Activated T-cell treated with anti-CD3 and anti-CD28 coated beads for 1 hour (primary cell): Measurements from ENCODE around the gene TTC24.
A peak's percentile ranks its signal among the peaks of the same experiment; 100 is the strongest.
"Not testable (repeated sequence)": the region's sequence is repeated elsewhere in the genome, so short reads cannot be mapped to it uniquely, and the experiment has no call there.

Experiments used
- DNase-seq: peaks from one replicate; pipeline ENCODE4 v3.0.0-alpha.2; 2020; ENCODE audit warnings: low read depth

TTC24 gene

DNA sequence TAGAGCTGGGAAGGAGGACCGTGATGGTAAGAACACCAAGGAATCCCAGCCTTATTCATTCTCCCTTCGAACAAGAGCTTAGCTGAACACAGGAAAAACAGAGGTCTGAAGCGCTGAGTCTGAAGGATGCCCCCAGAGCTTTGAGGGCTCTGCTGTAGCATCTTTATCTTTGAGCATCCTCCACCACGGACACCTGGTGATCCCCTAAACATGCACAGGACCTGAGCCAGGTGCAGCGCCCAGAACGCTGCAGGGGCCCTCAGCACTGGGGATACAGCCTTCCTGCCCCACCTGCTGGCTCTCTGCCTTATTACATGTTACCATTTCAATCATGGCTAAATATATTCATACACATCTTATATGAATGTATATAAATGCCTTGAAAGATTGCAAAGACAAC lies 29.5 kb downstream of the TTC24 start:
- DNase-seq: peak; percentile 49

- not testable (repeated sequence) for DNase-seq
Observed at GRCh38 chr1:156610072-156610471, 30.5 kb downstream of the TTC24 start.

- DNase-seq: no peak
Observed at GRCh38 chr1:156612666-156613065, 33.1 kb downstream of the TTC24 start.

DNA sequence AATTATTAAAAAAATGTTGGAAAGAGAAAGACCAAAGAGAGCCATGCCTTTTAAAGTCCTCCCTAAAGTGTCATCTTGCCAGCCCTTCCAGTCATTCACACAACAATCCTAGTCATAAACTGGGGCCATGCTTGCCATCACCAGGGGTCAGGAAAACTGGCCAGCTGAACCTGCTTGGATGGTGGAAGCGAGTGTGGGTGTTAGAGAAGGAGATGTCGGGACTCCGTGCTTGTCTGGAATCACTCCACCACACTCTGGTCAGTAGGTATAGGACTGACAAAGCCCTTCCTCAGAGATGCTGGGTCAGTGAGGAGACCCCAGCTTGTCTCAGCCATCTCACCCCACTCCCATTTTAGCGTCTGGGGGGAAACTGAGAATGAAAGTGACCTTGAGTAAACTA lies 36.4 kb downstream of the TTC24 start:
- no peak for DNase-seq

GRCh38 chr1:156616463-156616862 lies 36.9 kb downstream of the TTC24 start:
- DNase-seq: no peak

DNA sequence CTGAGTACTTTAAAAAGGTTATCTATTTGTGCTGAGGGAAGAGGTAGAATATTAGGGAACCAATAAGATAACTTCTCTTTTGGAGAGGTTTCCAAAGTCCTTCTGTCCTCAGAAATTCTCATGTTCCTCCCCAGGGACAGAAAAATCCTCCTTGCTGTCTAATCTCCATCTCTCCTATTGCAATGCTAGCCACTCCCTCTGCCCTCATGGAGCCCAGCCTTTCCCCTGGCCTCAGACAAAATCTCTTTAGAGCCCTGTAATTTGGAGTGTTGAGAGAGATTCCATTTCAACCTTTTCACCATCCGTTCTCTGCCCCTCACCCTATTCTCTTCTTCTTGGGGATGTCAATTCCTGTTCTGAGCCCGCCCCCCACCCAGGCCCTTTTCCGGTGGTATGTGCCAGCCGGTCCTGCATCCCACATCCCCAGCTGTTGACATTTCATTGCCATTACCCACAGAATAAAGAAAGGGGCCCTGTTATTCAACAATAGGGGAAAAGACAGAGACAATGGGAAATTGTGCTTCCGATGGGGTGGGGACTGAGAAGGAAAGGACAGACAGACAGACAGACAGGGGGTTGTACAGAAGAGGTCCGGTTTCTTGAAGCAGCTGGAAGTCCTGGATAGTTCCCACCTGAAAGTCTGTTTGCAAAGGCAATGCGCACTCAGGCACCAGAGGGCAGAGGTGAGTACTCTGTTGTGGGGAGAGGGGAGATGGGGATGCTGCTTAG lies 39.5 kb downstream of the TTC24 start, which contains the start of gene HAPLN2:
TSS of gene HAPLN2 (plus strand) at position 563 of the 729 bp plus-strand sequence. CDS start 4,076 bp downstream, outside the sequence.
- DNase-seq: no peak

GRCh38 chr1:156619582-156619955 lies 40.0 kb downstream of the TTC24 start:
- no peak for DNase-seq

- no peak for DNase-seq
Observed at GRCh38 chr1:156622581-156623297, 43.2 kb downstream of the TTC24 start.

GRCh38 chr1:156623946-156624813 lies 44.7 kb downstream of the TTC24 start:
- DNase-seq: no peak

GRCh38 chr1:156624814-156625435 lies 45.4 kb downstream of the TTC24 start:
- no peak for DNase-seq

DNA sequence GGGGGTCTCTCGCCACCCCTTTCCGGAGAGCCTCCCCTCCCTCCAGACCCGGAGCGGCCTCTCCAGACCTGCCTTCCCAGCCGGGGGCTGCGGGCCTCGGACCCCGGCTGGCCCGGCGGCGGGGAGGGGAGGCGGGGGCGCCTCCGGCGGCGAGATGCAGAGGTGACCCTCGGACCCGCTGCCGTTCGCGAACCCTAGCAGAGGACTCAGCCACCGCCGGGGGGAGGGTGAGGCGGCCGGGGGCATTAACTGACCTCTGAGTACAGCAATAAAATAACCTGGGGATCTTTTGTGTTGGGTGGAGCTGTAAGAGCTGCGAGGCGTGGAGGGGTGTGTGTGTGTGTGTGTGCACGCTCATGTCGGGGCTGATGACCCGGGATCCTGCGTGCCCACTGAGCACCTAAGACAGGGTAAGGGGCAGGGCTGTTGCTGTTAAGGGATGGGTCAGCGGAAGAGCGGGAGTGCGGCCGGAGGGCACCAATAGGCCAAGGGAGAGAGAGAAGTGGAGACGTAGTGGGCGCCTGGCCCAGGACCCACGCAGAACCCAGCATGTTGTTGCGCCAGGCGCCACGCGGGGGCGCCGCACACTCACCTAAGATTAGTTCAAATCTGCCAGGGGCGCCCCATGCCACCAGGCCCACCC lies 46.0 kb downstream of the TTC24 start:
- peak; percentile 73 for DNase-seq

GRCh38 chr1:156626079-156626438 lies 46.5 kb downstream of the TTC24 start:
- no peak for DNase-seq

DNA sequence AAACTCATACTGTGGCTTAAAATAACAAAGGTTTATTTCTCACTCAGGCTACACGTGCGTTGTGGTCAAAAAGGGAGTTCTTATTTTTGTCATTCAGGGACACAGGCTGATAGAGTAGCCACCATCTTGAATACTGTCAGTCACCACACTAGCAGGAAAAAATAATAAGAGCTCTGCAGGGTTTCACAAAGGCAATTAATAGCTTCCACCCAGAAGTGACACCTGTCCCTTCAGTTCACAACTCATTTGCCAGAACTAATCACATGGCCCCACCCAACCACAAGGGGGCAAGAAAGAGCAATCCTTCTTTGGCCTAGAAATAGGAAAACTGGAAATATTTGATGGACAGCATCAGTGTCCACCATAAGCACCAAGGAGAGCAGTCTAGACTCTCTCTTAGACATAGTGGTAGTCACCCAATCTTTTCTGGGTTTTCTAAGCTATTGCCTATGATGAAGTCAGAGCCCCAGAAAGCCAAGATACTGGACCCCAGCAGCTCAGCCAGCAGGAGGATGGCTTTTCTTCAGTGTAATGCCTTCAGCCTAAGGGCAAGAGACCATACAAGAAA lies 47.9 kb downstream of the TTC24 start:
- no peak for DNase-seq

DNA sequence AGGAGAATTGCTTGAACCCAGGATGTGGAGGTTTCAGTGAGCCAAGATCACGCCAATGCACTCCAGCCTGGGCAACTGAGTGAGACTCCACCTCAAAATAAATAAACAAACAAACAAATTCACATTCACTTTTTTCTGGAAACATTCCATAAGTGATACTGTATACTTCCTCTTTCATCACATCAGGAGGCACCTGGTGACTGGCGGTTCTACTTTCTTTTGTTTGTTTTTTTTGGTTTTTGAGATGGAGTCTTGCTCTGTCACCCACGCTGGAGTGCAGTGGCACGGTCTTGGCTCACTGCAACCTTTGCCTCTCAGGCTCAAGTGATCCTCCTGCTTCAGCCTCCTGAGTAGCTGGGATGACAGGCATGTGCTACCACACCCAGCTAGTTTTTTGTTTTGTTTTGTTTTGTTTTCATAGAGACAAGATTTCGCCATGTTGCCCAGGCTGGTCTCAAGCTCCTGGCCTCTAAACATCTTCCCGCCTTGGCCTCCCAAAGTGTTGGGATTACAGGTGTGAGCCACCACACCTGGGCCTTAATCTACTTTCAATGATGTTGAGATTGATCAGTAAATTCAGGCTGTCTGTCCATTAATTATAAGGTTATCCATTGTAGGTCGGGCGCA lies 50.4 kb downstream of the TTC24 start:
- no peak for DNase-seq

- not testable (repeated sequence) for DNase-seq
Observed at GRCh38 chr1:156631152-156631551, 51.6 kb downstream of the TTC24 start.

DNA sequence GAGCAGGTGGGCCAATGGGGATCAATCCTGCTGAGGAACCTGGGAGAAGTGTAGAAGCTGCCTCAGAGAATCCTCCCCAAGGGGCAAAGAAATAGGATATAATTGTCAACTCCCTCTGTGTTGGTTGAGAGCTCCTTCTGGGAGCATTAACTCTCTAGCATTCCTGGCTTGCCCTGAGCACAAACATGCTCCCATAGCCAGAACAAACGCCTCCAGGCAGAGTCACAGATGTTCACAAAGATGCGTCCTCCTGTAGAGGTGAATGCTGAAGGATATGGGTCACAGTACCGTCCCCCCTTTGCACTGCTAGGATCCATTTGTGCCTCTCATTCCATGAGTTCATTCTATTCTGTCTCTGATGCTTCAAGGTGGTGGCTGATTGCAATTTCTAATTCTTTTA lies 52.8 kb downstream of the TTC24 start:
- DNase-seq: no peak
